ENCODE results near the gene DYNC1H1.

DNA sequence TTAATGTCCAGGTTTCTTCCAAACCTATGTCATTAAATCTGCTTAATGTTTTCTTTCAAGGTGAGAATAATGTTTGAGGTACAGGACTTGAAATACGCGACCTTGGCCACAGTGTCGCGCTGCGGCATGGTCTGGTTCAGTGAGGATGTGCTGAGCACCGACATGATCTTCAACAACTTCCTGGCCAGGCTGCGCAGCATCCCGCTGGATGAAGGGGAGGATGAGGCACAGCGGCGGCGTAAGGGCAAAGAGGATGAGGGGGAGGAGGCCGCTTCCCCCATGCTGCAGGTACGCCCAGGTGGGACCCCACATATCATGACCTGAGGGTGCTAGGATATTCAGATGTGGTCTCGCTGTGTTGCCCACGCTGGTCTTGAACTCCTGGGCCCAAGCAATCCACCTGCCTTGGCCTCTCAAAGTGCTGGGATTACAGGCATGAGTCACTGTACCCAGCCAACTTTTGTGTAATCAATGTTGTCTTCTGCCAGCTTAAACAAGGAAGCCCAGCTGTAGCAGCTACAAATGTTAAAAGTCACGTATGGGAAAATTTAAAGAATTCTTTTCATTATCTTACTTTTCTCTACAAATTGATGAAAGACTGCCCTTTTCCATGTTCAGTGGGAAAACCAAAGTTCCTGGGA lies 50.8 kb downstream of the DYNC1H1 start:
- no peak for TF ChIP-seq POLR2A (IDR thresholded peaks at IDR 0.05)
- TF ChIP-seq, protein P1, sequence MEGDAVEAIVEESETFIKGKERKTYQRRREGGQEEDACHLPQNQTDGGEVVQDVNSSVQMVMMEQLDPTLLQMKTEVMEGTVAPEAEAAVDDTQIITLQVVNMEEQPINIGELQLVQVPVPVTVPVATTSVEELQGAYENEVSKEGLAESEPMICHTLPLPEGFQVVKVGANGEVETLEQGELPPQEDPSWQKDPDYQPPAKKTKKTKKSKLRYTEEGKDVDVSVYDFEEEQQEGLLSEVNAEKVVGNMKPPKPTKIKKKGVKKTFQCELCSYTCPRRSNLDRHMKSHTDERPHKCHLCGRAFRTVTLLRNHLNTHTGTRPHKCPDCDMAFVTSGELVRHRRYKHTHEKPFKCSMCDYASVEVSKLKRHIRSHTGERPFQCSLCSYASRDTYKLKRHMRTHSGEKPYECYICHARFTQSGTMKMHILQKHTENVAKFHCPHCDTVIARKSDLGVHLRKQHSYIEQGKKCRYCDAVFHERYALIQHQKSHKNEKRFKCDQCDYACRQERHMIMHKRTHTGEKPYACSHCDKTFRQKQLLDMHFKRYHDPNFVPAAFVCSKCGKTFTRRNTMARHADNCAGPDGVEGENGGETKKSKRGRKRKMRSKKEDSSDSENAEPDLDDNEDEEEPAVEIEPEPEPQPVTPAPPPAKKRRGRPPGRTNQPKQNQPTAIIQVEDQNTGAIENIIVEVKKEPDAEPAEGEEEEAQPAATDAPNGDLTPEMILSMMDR (IDR thresholded peaks at IDR 0.05): no peak
